ENCODE measurements around the gene FBXL22.

The FBXL22 gene

DNA sequence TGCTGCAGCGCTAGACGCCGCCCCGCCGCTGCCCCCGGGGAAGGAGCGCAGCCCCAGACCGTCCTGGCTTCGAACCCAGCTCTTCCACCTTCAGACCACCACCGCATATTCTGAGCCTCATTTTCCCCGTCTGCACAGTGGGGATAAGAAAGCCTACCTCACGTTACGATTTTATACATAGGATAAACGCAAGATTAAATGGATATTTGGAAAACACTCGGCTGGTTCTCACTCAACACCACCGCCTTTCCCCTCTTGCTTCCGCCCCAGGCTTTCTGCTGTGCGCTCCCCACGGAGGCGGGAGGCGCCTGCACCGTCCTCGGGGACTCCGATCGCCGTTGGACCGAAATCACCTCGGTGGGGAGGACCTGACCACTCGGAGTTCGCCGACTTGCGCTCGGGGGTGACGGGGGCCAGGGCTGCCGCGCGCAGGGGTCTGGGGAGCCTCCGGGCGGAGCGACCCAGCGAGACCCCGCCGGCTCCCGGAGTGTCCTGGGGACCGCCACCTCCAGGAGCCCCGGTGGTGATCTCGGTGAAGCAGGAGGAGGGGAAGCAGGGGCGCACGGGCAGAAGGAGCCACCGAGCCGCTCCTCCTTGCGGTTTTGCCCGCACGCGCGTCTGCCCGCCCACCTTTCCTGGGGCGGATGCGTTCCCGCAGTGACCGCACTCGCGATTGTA is 4.0 kb downstream of the FBXL22 start:
- ChIA-PET CTCF (interaction anchor here (0.7 to 1.2 kb wide), 3 partner anchors 9 to 1917 kb away, joined by 3 read pairs; no protein-coding TSS in a partner anchor), POLR2A (ENCODE audit: low non-redundant PET) (interaction anchor here (0.6 to 0.8 kb wide), 2 partner anchors 96 to 323 kb away, joined by 3 to 4 read pairs; no protein-coding TSS in a partner anchor)
- TF ChIP-seq, protein P1, sequence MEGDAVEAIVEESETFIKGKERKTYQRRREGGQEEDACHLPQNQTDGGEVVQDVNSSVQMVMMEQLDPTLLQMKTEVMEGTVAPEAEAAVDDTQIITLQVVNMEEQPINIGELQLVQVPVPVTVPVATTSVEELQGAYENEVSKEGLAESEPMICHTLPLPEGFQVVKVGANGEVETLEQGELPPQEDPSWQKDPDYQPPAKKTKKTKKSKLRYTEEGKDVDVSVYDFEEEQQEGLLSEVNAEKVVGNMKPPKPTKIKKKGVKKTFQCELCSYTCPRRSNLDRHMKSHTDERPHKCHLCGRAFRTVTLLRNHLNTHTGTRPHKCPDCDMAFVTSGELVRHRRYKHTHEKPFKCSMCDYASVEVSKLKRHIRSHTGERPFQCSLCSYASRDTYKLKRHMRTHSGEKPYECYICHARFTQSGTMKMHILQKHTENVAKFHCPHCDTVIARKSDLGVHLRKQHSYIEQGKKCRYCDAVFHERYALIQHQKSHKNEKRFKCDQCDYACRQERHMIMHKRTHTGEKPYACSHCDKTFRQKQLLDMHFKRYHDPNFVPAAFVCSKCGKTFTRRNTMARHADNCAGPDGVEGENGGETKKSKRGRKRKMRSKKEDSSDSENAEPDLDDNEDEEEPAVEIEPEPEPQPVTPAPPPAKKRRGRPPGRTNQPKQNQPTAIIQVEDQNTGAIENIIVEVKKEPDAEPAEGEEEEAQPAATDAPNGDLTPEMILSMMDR (conservative IDR thresholded peaks at IDR 0.05; ENCODE audit: low read depth): 0 out of 2 replicates have a peak, but pooled peaks have one; percentile 7
- peak overlapping the region; percentile 83 for H3K27ac ChIP-seq
- DNase-seq (ENCODE audit: low spot score): peak; percentile 43

DNA sequence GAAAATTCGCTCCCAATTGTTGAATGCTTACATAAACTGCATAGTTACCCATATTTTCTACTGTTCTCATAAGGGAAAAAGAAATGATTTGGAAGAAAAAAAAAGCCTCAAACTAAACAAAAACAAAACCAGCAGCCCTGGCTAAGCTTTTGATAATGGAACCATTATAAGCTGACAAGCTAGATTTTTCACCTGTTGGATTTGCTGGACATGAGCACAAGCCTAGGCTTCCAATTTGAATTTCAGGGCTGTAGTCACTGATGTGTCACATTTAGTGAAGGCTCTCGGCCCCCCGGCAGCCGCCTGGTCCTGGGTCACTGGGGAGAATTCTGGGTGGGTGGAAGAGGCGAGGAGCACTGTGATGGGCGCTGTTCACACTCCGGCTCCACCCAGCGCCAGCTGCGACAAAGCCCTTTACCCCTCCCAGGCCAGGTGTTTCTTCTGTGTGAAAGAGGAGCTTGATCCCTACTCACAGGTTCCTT is 4.6 kb downstream of the FBXL22 start:
- peak overlapping the region; percentile 83 for H3K27ac ChIP-seq
- DNase-seq (ENCODE audit: low spot score): no peak
- POLR2A ChIA-PET (ENCODE audit: low non-redundant PET): interaction anchor here (0.8 kb wide), 1 partner anchor 97 kb away, joined by 4 read pairs; no protein-coding TSS in a partner anchor
- TF ChIP-seq, protein P1 (conservative IDR thresholded peaks at IDR 0.05; ENCODE audit: low read depth): no peak
- CTCF ChIA-PET: interaction anchor here (0.7 kb wide), 2 partner anchors 9 to 1917 kb away, joined by 3 read pairs; no protein-coding TSS in a partner anchor

DNA sequence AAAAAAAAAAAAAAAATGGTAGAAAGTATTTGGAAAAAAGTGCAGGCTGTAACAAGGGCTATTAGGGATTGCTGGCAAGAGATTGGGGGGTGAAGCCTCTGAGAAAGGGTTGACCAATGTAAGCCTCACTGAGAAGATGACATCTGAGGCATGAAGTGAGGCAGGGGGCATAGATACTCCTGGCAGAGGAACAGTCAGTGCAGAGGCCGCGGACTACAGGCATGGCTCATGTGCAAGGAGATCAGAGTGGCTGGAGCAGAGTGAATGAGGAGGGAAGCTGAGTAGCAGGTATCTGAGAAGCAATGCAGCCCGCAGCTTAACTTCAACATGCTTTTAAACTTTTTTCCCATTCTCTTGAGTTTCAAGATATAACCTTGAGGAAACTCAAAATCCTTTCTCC is 5.4 kb downstream of the FBXL22 start:
- ChIA-PET POLR2A (ENCODE audit: low non-redundant PET) (no interaction called here), CTCF (no interaction called here)
- DNase-seq (ENCODE audit: low spot score): no peak
- H3K27ac ChIP-seq: no peak overlapping the region
- TF ChIP-seq, protein P1 (conservative IDR thresholded peaks at IDR 0.05; ENCODE audit: low read depth): no peak

DNA sequence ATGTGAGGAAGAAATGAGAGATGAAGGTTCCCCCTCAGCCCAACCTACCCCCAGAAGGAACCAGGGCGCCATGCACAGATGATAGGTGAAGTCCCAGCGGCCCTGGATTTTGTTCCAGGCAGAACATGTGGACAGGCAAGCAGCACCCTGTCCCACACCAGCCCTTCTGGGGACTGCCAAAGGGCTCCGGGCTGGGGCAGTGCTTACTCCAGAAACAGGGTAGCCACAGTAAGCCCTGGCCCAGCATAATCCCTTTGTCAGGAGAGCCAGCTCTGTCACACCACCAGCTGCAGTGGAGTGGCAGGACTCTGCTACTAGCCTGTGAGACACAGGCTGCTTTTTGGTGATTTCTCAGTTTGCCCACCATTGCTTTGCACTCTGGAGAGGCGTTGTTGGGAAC is 6.3 kb downstream of the FBXL22 start:
- DNase-seq (ENCODE audit: low spot score): no peak
- ChIA-PET POLR2A (ENCODE audit: low non-redundant PET) (no interaction called here), CTCF (no interaction called here)
- no peak overlapping the region for H3K27ac ChIP-seq
- TF ChIP-seq, protein P1 (conservative IDR thresholded peaks at IDR 0.05; ENCODE audit: low read depth): no peak

DNA sequence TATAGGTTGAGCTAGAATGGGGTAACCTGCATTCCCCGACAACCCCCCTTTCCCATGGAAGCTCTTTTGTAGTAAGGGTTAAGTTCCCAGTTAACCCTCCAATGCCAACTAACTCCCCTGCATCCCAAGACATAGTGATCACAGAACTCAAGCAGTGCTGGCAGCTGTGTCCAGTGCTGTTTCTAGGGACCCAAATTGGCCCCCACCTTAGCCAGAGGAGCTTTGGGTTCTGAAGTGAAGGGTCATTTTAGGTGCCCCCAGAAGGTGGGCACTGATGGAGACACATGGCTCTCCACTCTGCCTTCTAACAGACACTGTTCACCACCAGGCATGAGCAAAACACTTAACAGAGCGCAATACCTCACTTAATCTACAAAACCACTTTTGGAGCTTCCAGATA is 7.1 kb downstream of the FBXL22 start:
- H3K27ac ChIP-seq: no peak overlapping the region
- POLR2A ChIA-PET (ENCODE audit: low non-redundant PET): no interaction called here
- CTCF ChIA-PET: interaction anchor here (0.6 to 1.1 kb wide), 4 partner anchors 19 to 392 kb away, joined by 3 to 4 read pairs (median 4); no protein-coding TSS in a partner anchor
- DNase-seq (ENCODE audit: low spot score): no peak
- TF ChIP-seq, protein P1 (conservative IDR thresholded peaks at IDR 0.05; ENCODE audit: low read depth): no peak

DNA sequence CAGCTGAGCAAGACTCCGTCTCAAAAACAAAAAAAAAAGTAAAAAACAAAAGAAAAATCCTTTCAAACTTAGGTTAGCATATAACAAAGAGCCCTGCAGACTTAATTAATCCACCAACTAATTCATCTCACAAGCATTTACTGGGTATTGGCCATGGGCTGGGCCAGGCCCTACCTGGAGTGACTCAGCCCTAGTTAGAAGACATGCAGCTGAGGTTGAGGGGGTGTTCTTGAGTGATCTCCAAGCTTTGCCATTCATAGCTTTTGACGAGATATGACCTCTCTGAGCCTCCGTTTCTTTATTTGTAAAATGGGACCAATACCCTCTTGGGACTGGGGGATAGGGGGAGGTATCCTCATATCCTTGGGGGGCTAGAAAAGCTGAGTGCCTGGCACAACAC is 7.8 kb downstream of the FBXL22 start:
- no peak overlapping the region for H3K27ac ChIP-seq
- POLR2A ChIA-PET (ENCODE audit: low non-redundant PET): no interaction called here
- TF ChIP-seq, protein P1 (conservative IDR thresholded peaks at IDR 0.05; ENCODE audit: low read depth): no peak
- CTCF ChIA-PET: interaction anchor here (0.6 to 1.1 kb wide), 4 partner anchors 19 to 391 kb away, joined by 3 to 4 read pairs (median 4); no protein-coding TSS in a partner anchor
- peak; percentile 54 for DNase-seq (ENCODE audit: low spot score)

Measured in RWPE1 (cell line).